Measurements from ENCODE around the gene WRAP73. TPM values are rescaled to one million over a fixed set of nuclear protein-coding genes. Genes with fewer than 3 reads are reported as not detected.
A peak's percentile ranks its signal among the peaks of the same experiment; 100 is the strongest.

WRAP73 gene
- total RNA-seq, 2 donors from 2014 or later: 22.3 to 39.5 TPM

- H3K4me1 ChIP-seq (replicated peaks): no peaks in the 10 kb centered on the region
- DNase-seq (ENCODE audit: low spot score): no peak
- no peak overlapping the region for H3K4me3 ChIP-seq
- H3K9me3 ChIP-seq: no peaks in the 10 kb centered on the region
- TF ChIP-seq POLR2A (IDR thresholded peaks at IDR 0.05) (no peak), POLR2AphosphoS5 (IDR thresholded peaks at IDR 0.05) (no peak)
- TF ChIP-seq, protein P1, sequence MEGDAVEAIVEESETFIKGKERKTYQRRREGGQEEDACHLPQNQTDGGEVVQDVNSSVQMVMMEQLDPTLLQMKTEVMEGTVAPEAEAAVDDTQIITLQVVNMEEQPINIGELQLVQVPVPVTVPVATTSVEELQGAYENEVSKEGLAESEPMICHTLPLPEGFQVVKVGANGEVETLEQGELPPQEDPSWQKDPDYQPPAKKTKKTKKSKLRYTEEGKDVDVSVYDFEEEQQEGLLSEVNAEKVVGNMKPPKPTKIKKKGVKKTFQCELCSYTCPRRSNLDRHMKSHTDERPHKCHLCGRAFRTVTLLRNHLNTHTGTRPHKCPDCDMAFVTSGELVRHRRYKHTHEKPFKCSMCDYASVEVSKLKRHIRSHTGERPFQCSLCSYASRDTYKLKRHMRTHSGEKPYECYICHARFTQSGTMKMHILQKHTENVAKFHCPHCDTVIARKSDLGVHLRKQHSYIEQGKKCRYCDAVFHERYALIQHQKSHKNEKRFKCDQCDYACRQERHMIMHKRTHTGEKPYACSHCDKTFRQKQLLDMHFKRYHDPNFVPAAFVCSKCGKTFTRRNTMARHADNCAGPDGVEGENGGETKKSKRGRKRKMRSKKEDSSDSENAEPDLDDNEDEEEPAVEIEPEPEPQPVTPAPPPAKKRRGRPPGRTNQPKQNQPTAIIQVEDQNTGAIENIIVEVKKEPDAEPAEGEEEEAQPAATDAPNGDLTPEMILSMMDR (IDR thresholded peaks at IDR 0.05): no peak
- no peaks in the 10 kb centered on the region for H3K27me3 ChIP-seq (replicated peaks; ENCODE audit: insufficient read depth)
- 88% methylated on average over 12 of the region's 12 CpGs for WGBS
- intact Hi-C loops (cut with DNase I): no loop called here
- no peak overlapping the region for H3K27ac ChIP-seq
- no peaks in the 10 kb centered on the region for H3K36me3 ChIP-seq
Measured at GRCh38 chr1:3687504-3687903, 37.6 kb upstream of the WRAP73 start.

DNA sequence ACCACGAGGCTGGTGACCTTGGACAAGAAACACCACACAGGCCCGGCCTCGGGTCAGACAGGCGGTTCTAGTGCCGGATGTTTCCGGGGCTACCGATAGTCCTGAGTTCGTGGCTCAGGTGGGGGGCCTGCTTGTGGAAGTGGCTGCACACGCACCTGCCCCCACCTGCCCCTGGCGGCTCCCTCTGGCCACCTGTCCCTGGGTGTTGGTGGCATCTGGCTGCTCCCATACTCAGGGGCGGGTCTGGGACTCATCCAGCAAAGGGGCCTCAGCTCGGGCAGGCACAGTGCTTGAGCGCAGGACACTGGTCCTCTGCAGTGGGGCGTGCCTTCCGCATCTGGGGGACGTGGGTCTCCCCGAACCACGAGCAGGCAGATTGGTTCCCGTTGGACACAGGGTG is 36.0 kb upstream of the WRAP73 start:
- Histone ChIP-seq H3K4me3 (no peak overlapping the region), H3K4me1 (replicated peaks) (no peaks in the 10 kb centered on the region), H3K27me3 (replicated peaks; ENCODE audit: insufficient read depth) (no peaks in the 10 kb centered on the region), H3K36me3 (no peaks in the 10 kb centered on the region), H3K9me3 (no peaks in the 10 kb centered on the region), H3K27ac (no peak overlapping the region)
- 77% methylated on average over 19 of the region's 19 CpGs for WGBS
- intact Hi-C loops (cut with DNase I): no loop called here
- TF ChIP-seq POLR2A (IDR thresholded peaks at IDR 0.05) (no peak), POLR2AphosphoS5 (IDR thresholded peaks at IDR 0.05) (no peak)
- TF ChIP-seq, protein P1 (IDR thresholded peaks at IDR 0.05): no peak
- no peak for DNase-seq (ENCODE audit: low spot score)

- H3K27me3 ChIP-seq (replicated peaks; ENCODE audit: insufficient read depth): no peaks in the 10 kb centered on the region
- 68% methylated on average over 14 of the region's 14 CpGs for WGBS
- H3K4me1 ChIP-seq (replicated peaks): no peaks in the 10 kb centered on the region
- no peak overlapping the region for H3K4me3 ChIP-seq
- H3K27ac ChIP-seq: no peak overlapping the region
- H3K36me3 ChIP-seq: no peaks in the 10 kb centered on the region
- H3K9me3 ChIP-seq: no peaks in the 10 kb centered on the region
- TF ChIP-seq POLR2AphosphoS5 (IDR thresholded peaks at IDR 0.05): peak; percentile 51
- TF ChIP-seq POLR2A (IDR thresholded peaks at IDR 0.05): no peak
- peak; percentile 46 for DNase-seq (ENCODE audit: low spot score)
- intact Hi-C loops (cut with DNase I): no loop called here
Measured at GRCh38 chr1:3685222-3685621, 35.3 kb upstream of the WRAP73 start.

- Histone ChIP-seq H3K4me1 (replicated peaks) (no peaks in the 10 kb centered on the region), H3K9me3 (no peaks in the 10 kb centered on the region), H3K36me3 (no peaks in the 10 kb centered on the region), H3K27me3 (replicated peaks; ENCODE audit: insufficient read depth) (no peaks in the 10 kb centered on the region), H3K4me3 (no peak overlapping the region), H3K27ac (no peak overlapping the region)
- TF ChIP-seq POLR2AphosphoS5 (IDR thresholded peaks at IDR 0.05) (no peak), POLR2A (IDR thresholded peaks at IDR 0.05) (no peak)
- TF ChIP-seq, protein P1 (IDR thresholded peaks at IDR 0.05): no peak
- intact Hi-C loops (cut with DNase I): no loop called here
- DNase-seq (ENCODE audit: low spot score): no peak
- 39% methylated on average over 17 of the region's 26 CpGs for WGBS
Measured at GRCh38 chr1:3683992-3684391, 34.1 kb upstream of the WRAP73 start.

DNA sequence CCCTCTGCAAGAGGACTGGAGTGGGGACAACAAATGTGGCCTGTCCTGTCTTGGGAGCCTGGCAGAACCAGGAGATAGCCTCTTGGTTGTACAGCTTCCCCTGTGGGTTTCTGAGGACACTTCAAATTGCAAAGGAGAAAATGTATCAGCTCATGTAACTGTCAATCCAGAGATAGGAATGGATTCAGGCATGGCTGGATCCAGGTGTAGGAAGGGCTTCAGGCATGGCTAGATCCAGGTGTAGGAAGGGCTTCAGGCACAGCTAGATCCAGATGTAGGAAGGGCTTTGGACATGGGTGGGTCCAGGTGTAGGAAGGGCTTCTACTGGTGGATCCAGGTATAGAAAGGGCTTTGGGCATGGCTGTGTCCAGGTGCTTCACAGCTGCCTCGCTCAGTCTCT is 33.3 kb upstream of the WRAP73 start:
- Histone ChIP-seq H3K4me3 (no peak overlapping the region), H3K27ac (no peak overlapping the region), H3K4me1 (replicated peaks) (no peaks in the 10 kb centered on the region), H3K27me3 (replicated peaks; ENCODE audit: insufficient read depth) (no peaks in the 10 kb centered on the region), H3K9me3 (no peaks in the 10 kb centered on the region), H3K36me3 (no peaks in the 10 kb centered on the region)
- TF ChIP-seq POLR2AphosphoS5 (IDR thresholded peaks at IDR 0.05): no peak
- no peak for TF ChIP-seq POLR2A (IDR thresholded peaks at IDR 0.05)
- TF ChIP-seq, protein P1 (IDR thresholded peaks at IDR 0.05): no peak
- intact Hi-C loops (cut with DNase I): no loop called here
- WGBS: 87% methylated on average over 1 of the region's 1 CpG
- no peak for DNase-seq (ENCODE audit: low spot score)
